Measurements from ENCODE around the gene RAP1B. TPM values are rescaled to one million over a fixed set of nuclear protein-coding genes. Genes with fewer than 3 reads are reported as not detected.

The RAP1B gene
- total and polyA plus RNA-seq, 9 of the 15 experiments (the other 6 are each of a cell fraction or from before 2014, with no cell fraction given): 107 to 309 (median 170) TPM

GRCh38 chr12:68686595-68687521 lies 76.2 kb downstream of the RAP1B start, which contains the start of gene NUP107 (continued):
- TF ChIP-seq HMGN3 (IDR thresholded peaks at IDR 0.05; ENCODE audit: borderline replicate concordance, extremely low read depth, insufficient read length, low read depth, low read length): peak; percentile 64
- no peak for TF ChIP-seq ZNF184 (CRISPR knock-in tag; IDR thresholded peaks at IDR 0.05)
- no peak for TF ChIP-seq XRCC5 (IDR thresholded peaks at IDR 0.05; ENCODE audit: low read depth, low read length)
- TF ChIP-seq HDAC1 (IDR thresholded peaks at IDR 0.05): peak in 1 of 2 experiments; percentile 84; a peak in 1 of 4 replicates
- no peak; the same call in 1 of the 2 replicates for TF ChIP-seq THRAP3 (IDR thresholded peaks at IDR 0.05; ENCODE audit: borderline replicate concordance)
- peak; percentile 77 for TF ChIP-seq MAX (CRISPR knock-in tag; IDR thresholded peaks at IDR 0.05)
- TF ChIP-seq ZNF143 (CRISPR knock-in tag; IDR thresholded peaks at IDR 0.05): no peak
- TF ChIP-seq GABPB2 (CRISPR knock-in tag; conservative IDR thresholded peaks at IDR 0.05): peak; percentile 81; the same call in 1 of the 2 replicates
- no peak for TF ChIP-seq ZNF212 (CRISPR knock-in tag; IDR thresholded peaks at IDR 0.05)
- TF ChIP-seq STAT5B (CRISPR knock-in tag; IDR thresholded peaks at IDR 0.05): no peak
- TF ChIP-seq RREB1 (CRISPR knock-in tag; IDR thresholded peaks at IDR 0.05): 0 out of 2 replicates have a peak, but pooled peaks have one; percentile 37
- TF ChIP-seq PHTF2 (CRISPR knock-in tag; IDR thresholded peaks at IDR 0.05): no peak
- TF ChIP-seq ZNF407 (IDR thresholded peaks at IDR 0.05; ENCODE audit: low read depth): no peak

All from K562 (cell line).